GM21529 (cell line): ENCODE data around the gene RASD1.
"Not testable (repeated sequence)": the region's sequence is repeated elsewhere in the genome, so short reads cannot be mapped to it uniquely, and the experiment has no call there.

ENCODE experiments used
- ATAC-seq: cut with Tn5 transposase; IDR thresholded peaks from one replicate; pipeline ENCODE4 v1.9.1; 2021; ENCODE audit not compliant: unreplicated experiment

The RASD1 gene

GRCh38 chr17:17479209-17479608 lies 17.0 kb downstream of the RASD1 start:
- ATAC-seq = no peak

GRCh38 chr17:17476865-17477467 lies 19.2 kb downstream of the RASD1 start, which contains the start of gene MED9:
Gene MED9 (plus strand): TSS chr17:17477000. CDS start chr17:17477042, 42 bp downstream.
- ATAC-seq = peak; percentile 77

- ATAC-seq = no peak
These were observed 21.9 kb downstream of the RASD1 start for GRCh38 chr17:17474341-17474740.

- no peak for ATAC-seq
These were observed 23.8 kb downstream of the RASD1 start for GRCh38 chr17:17472333-17472920.

GRCh38 chr17:17469996-17470395 lies 26.2 kb downstream of the RASD1 start:
- ATAC-seq = no peak

- no peak for ATAC-seq
These were observed 26.8 kb downstream of the RASD1 start for GRCh38 chr17:17469358-17469757.

- no peak for ATAC-seq
These were observed 27.8 kb downstream of the RASD1 start for GRCh38 chr17:17468217-17469010.

- ATAC-seq = no peak
These were observed 28.5 kb downstream of the RASD1 start for GRCh38 chr17:17467720-17468119.

- no peak for ATAC-seq
These were observed 29.2 kb downstream of the RASD1 start for GRCh38 chr17:17467016-17467415.

GRCh38 chr17:17466511-17466910 lies 29.7 kb downstream of the RASD1 start:
- no peak for ATAC-seq

GRCh38 chr17:17465878-17466277 lies 30.3 kb downstream of the RASD1 start:
- ATAC-seq = not testable (repeated sequence)

- ATAC-seq = no peak
These were observed 32.4 kb downstream of the RASD1 start for GRCh38 chr17:17463821-17464220.

GRCh38 chr17:17462048-17462824 lies 34.0 kb downstream of the RASD1 start:
- no peak for ATAC-seq

GRCh38 chr17:17460038-17460437 lies 36.2 kb downstream of the RASD1 start:
- no peak for ATAC-seq

- ATAC-seq = no peak
These were observed 38.5 kb downstream of the RASD1 start for GRCh38 chr17:17457680-17458079.

- ATAC-seq = no peak
These were observed 39.9 kb downstream of the RASD1 start for GRCh38 chr17:17456251-17456650.

- ATAC-seq = no peak
These were observed 41.0 kb downstream of the RASD1 start for GRCh38 chr17:17455173-17455572.

GRCh38 chr17:17454700-17455099 lies 41.5 kb downstream of the RASD1 start:
- ATAC-seq = not testable (repeated sequence)

- ATAC-seq = no peak
These were observed 41.9 kb downstream of the RASD1 start for GRCh38 chr17:17454276-17454675.

GRCh38 chr17:17453088-17453487 lies 43.1 kb downstream of the RASD1 start:
- no peak for ATAC-seq

- ATAC-seq = no peak
These were observed 47.5 kb downstream of the RASD1 start for GRCh38 chr17:17448723-17449122.
